HCT116 (cell line): ENCODE measurements around the gene ARFGEF3. TPM values are rescaled to one million over a fixed set of nuclear protein-coding genes. Genes with fewer than 3 reads are reported as not detected.

Experiments used
- ATAC-seq: fragments of 200-7000 bp; cut with Tn5 transposase; 2 replicates; pipeline ENCODE4 v1.9.1; 2020; ENCODE audit warnings: mild to moderate bottlenecking, moderate library complexity
- BruUV-seq: library from RNA; stranded (reverse); fragments of 400-500 nt; replicated peaks from 2 replicates; lab custom pipeline; 2021; lab: Mats Ljungman, UMichigan
- CTCF ChIA-PET: fragments of 300-600 bp; sonication (Branson Sonifier 250); formaldehyde crosslinking; loops from one replicate; lab custom pipeline; 2021; ENCODE audit warnings: antibody characterized with exemption; lab: Charles Lee
- POLR2A ChIA-PET: fragments of 300-600, 350-600 bp; sonication (Branson Sonifier 250); formaldehyde crosslinking; loops from one replicate; lab custom pipeline; 2021; ENCODE audit warnings: antibody characterized with exemption; lab: Charles Lee
- RAD21 ChIA-PET, 2 experiments: fragments of 300-600 bp; sonication (Branson Sonifier 250); formaldehyde crosslinking; loops; one replicate each; lab custom pipeline; 2023; ENCODE audit warnings: low total read pairs in 2 of 2; ENCODE audit not compliant: uncharacterized antibody in 2 of 2, unreplicated experiment in 2 of 2, low non-redundant PET in 1 of 2; lab: Charles Lee
- DNase-seq: peaks from one replicate; pipeline ENCODE4 v3.0.0-alpha.2; 2010; ENCODE audit warnings: low read depth, low spot score
- H2AFZ ChIP-seq: fragments of 200-600 bp; shearing (Covaris generic), sonication (generic); 2 replicates; pipeline ENCODE4 v1.6.1; 2017; ENCODE audit warnings: low read depth, mixed run types, mixed read lengths, antibody characterized with exemption, low read length; ENCODE audit not compliant: poor library complexity, severe bottlenecking
- H3K27ac ChIP-seq: 2 replicates; pipeline ENCODE4 v1.5.1; 2012; ENCODE audit warnings: low read depth, low read length
- H3K27me3 ChIP-seq: fragments of 200-600 bp; sonication (generic); 2 replicates; pipeline ENCODE4 v1.6.1; 2016; ENCODE audit warnings: mixed run types, low read length, mixed read lengths; ENCODE audit not compliant: insufficient read depth
- H3K36me3 ChIP-seq, 2 experiments: fragments of 200-500 bp in 1 of 2; fragments of 200-600 bp in 1 of 2; sonication (Bioruptor generic) in 1 of 2; sonication (generic) in 1 of 2; 2 replicates each; pipeline versions ENCODE4 v1.5.1 to v1.6.1; 2014 to 2016; ENCODE audit warnings: low read length in 2 of 2, inconsistent platforms in 1 of 2, mixed read lengths in 1 of 2, mixed run types in 1 of 2; ENCODE audit not compliant: insufficient read depth in 2 of 2, control insufficient read depth in 1 of 2
- H3K4me1 ChIP-seq, 2 experiments: fragments of 200-600 bp in 1 of 2; sonication (generic) in 1 of 2; 2 replicates each; pipeline versions ENCODE4 v1.5.1 to v1.6.1; 2012 to 2017; ENCODE audit warnings: low read length in 2 of 2, inconsistent platforms in 1 of 2, mild to moderate bottlenecking in 1 of 2, mixed read lengths in 1 of 2, mixed run types in 1 of 2, moderate library complexity in 1 of 2; ENCODE audit not compliant: insufficient read depth in 2 of 2, control insufficient read depth in 1 of 2
- H3K4me2 ChIP-seq: fragments of 200-600 bp; sonication (generic); 2 replicates; pipeline ENCODE4 v1.6.1; 2017; ENCODE audit warnings: mixed run types, low read length, mixed read lengths
- H3K4me3 ChIP-seq, 2 experiments: fragments of 200-600 bp in 1 of 2; sonication (generic) in 1 of 2; replicated peaks in 1 of 2; 2 replicates each; pipeline ENCODE4 v1.5.1; 2011 to 2016; ENCODE audit warnings: low read length in 2 of 2, control low read depth in 1 of 2, low read depth in 1 of 2, mild to moderate bottlenecking in 1 of 2, mixed read lengths in 1 of 2, mixed run types in 1 of 2
- H3K79me2 ChIP-seq: fragments of 200-600 bp; sonication (generic); 2 replicates; pipeline ENCODE4 v1.6.1; 2017; ENCODE audit warnings: mild to moderate bottlenecking, mixed run types, low read length, moderate library complexity, mixed read lengths; ENCODE audit not compliant: insufficient read depth
- H3K9ac ChIP-seq: fragments of 200-600 bp; sonication (generic); 2 replicates; pipeline ENCODE4 v1.6.1; 2016; ENCODE audit warnings: low read length, mixed read lengths
- H3K9me2 ChIP-seq: fragments of 200-600 bp; sonication (generic), shearing (Covaris generic); 2 replicates; pipeline ENCODE4 v1.6.1; 2017; ENCODE audit warnings: mixed run types, mild to moderate bottlenecking, moderate library complexity; ENCODE audit not compliant: insufficient read depth
- H3K9me3 ChIP-seq, 2 experiments: fragments of 200-500 bp in 1 of 2; fragments of 200-600 bp in 1 of 2; sonication (Bioruptor generic) in 1 of 2; sonication (generic) in 1 of 2; 2 replicates each; pipeline ENCODE4 v1.6.1; 2014 to 2017; ENCODE audit warnings: low read length in 2 of 2, mixed read lengths in 2 of 2, inconsistent platforms in 1 of 2, low read depth in 1 of 2, mild to moderate bottlenecking in 1 of 2, mixed run types in 1 of 2, moderate library complexity in 1 of 2; ENCODE audit not compliant: control insufficient read depth in 1 of 2, insufficient read depth in 1 of 2
- H4K20me1 ChIP-seq: fragments of 200-600 bp; sonication (generic), shearing (Covaris generic); 2 replicates; pipeline ENCODE4 v1.6.1; 2017; ENCODE audit warnings: mixed run types, mild to moderate bottlenecking, moderate library complexity; ENCODE audit not compliant: insufficient read depth
- CEBPB ChIP-seq: IDR thresholded peaks from 2 replicates; pipeline ENCODE4 v1.6.1; 2012; ENCODE audit warnings: low read depth
- EGR1 ChIP-seq: IDR thresholded peaks from 2 replicates; pipeline ENCODE4 v1.6.1; 2012; ENCODE audit warnings: low read depth
- EZH2 ChIP-seq: fragments of 200-600 bp; sonication (generic); IDR thresholded peaks from 2 replicates; pipeline ENCODE4 v1.6.1; 2017; ENCODE audit warnings: antibody characterized with exemption, mixed run types
- EZH2phosphoT487 ChIP-seq: fragments of 200-600 bp; IDR thresholded peaks from 2 replicates; pipeline ENCODE4 v1.6.1; 2018; ENCODE audit warnings: antibody characterized with exemption, borderline replicate concordance
- REST ChIP-seq: IDR thresholded peaks from 2 replicates; pipeline ENCODE4 v1.6.1; 2012; ENCODE audit warnings: low read depth
- SIN3A ChIP-seq: IDR thresholded peaks from 2 replicates; pipeline ENCODE4 v1.6.1; 2012; ENCODE audit warnings: low read depth
- SP1 ChIP-seq: IDR thresholded peaks from 2 replicates; pipeline ENCODE4 v1.6.1; 2012; ENCODE audit warnings: low read depth
- SRF ChIP-seq: IDR thresholded peaks from 2 replicates; pipeline ENCODE4 v1.6.1; 2012; ENCODE audit warnings: low read depth
- TCF7L2 ChIP-seq: IDR thresholded peaks from 2 replicates; pipeline ENCODE4 v1.7.0; 2011; ENCODE audit warnings: borderline replicate concordance, inconsistent platforms; ENCODE audit not compliant: insufficient read depth, insufficient read length; ENCODE audit errors: extremely low read depth
- YY1 ChIP-seq: IDR thresholded peaks from 2 replicates; pipeline ENCODE4 v1.6.1; 2011; ENCODE audit warnings: low read length, low read depth, moderate library complexity, mild to moderate bottlenecking; ENCODE audit not compliant: insufficient replicate concordance; ENCODE audit errors: extremely low read depth
- intact Hi-C: fragments of 100-400 bp; cut with micrococcal nuclease; formaldehyde crosslinking; loops from 2 replicates; pipeline ENCODE4 v1.10.0; 2022
- total RNA-seq: library from RNA; stranded (reverse); gene quantifications from one replicate; pipeline ENCODE4 v1.2.1, GENCODE V29; 2021; ENCODE audit not compliant: unreplicated experiment

ARFGEF3 gene
- total RNA-seq, 1 experiment from 2014 or later: 3.8 TPM

- ATAC-seq (no peak), DNase-seq (no peak)
- ChIA-PET CTCF (no interaction called here), RAD21 (no interaction called here), POLR2A (no interaction called here)
- Histone ChIP-seq H2AFZ (no peak overlapping the region), H3K9me3 (no peaks in the 10 kb centered on the region), H3K9me2 (no peaks in the 10 kb centered on the region), H4K20me1 (no peaks in the 10 kb centered on the region), H3K9ac (no peak overlapping the region), H3K36me3 (no peaks in the 10 kb centered on the region), H3K4me3 (no peak overlapping the region), H3K79me2 (no peaks in the 10 kb centered on the region), H3K4me1 (no peaks in the 10 kb centered on the region), H3K4me2 (no peak overlapping the region), H3K27ac (no peak overlapping the region), H3K27me3 (no peaks in the 10 kb centered on the region)
- BruUV-seq: no TSS peak
- intact Hi-C loops: no loop called here
- TF ChIP-seq EGR1: no peak
- no peak for TF ChIP-seq SP1
- no peak for TF ChIP-seq EZH2
- TF ChIP-seq REST: no peak
- no peak for TF ChIP-seq SIN3A
- no peak for TF ChIP-seq YY1
- no peak for TF ChIP-seq CEBPB
- no peak for TF ChIP-seq EZH2phosphoT487
- TF ChIP-seq TCF7L2: no peak
- TF ChIP-seq SRF: no peak
Observed at GRCh38 chr6:138343112-138343511, 181.4 kb downstream of the ARFGEF3 start.
